ENCODE results near the gene SEMA3A.

DNA sequence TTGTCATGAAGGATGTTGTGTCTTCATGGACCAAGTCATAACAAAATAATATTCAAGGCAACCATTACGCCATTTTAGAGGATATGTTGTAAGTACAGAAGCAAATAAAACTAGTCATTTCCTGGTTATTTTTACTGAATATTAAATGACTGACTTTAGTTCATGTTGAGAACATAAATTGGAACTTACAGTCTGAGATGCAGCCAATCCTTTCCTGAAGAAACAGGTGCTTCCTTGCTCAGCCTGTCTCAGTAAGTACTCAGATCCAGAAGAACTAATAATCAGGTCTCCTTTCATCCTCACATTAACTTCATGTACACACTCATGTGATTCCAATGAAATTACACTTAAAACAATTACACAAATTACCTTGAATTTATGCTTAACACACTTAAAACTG, 12.3 kb downstream of the SEMA3A start:
- TF ChIP-seq, protein P1, sequence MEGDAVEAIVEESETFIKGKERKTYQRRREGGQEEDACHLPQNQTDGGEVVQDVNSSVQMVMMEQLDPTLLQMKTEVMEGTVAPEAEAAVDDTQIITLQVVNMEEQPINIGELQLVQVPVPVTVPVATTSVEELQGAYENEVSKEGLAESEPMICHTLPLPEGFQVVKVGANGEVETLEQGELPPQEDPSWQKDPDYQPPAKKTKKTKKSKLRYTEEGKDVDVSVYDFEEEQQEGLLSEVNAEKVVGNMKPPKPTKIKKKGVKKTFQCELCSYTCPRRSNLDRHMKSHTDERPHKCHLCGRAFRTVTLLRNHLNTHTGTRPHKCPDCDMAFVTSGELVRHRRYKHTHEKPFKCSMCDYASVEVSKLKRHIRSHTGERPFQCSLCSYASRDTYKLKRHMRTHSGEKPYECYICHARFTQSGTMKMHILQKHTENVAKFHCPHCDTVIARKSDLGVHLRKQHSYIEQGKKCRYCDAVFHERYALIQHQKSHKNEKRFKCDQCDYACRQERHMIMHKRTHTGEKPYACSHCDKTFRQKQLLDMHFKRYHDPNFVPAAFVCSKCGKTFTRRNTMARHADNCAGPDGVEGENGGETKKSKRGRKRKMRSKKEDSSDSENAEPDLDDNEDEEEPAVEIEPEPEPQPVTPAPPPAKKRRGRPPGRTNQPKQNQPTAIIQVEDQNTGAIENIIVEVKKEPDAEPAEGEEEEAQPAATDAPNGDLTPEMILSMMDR (IDR thresholded peaks at IDR 0.05), result no peak
- TF ChIP-seq POLR2A (IDR thresholded peaks at IDR 0.05) (no peak), EP300 (IDR thresholded peaks at IDR 0.05) (no peak)

Measured in ovary (tissue), 3 donors.